ENCODE measurements around the gene DNTT. TPM values are rescaled to one million over a fixed set of nuclear protein-coding genes. Genes with fewer than 3 reads are reported as not detected.

The DNTT gene
- total and polyA plus RNA-seq, 9 of the 15 experiments (the other 6 are each of a cell fraction or from before 2014, with no cell fraction given): not detected

DNA sequence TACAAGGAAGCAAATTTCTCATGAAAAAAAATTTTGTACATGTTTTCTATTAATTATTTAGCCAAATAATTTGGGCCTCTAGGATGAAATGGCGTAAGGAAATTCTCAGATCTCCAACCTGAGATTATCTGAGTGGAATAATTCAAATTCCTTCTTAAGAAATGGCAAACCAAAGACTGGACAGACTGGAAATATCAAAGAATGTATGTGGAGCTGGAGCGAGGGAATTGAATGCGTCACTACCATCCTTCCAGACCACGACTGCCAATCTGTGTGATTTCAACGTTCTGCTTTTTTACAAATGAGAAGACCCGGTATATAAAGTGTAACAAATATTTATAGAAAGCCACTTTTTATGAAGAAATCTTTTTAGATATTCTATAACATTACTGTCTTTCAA lies 20.5 kb upstream of the DNTT start:
- Histone ChIP-seq H3K9me1 (ENCODE audit: control insufficient read depth, insufficient read depth, low read length) (no peaks in the 10 kb centered on the region), H4K20me1 (replicated peaks; ENCODE audit: control insufficient read depth, insufficient read depth, low read length) (no peaks in the 10 kb centered on the region), H3K9me3 (replicated peaks; ENCODE audit: control insufficient read depth, insufficient read depth, low read depth, low read length) (no peaks in the 10 kb centered on the region), H3K36me3 (ENCODE audit: control insufficient read depth, insufficient read depth, low read length) (no peaks in the 10 kb centered on the region), H3K27me3 (ENCODE audit: control insufficient read depth in 2 of 2, insufficient read depth in 2 of 2, low read length in 2 of 2) (no peaks in the 10 kb centered on the region; a peak in 1 of 5 replicates), H3K79me2 (ENCODE audit: control insufficient read depth, insufficient read depth, low read length) (no peaks in the 10 kb centered on the region), H3K27ac (ENCODE audit: extremely low read depth, low read depth, low read length) (no peak overlapping the region), H3K4me1 (replicated peaks in 1 of 2; ENCODE audit: control insufficient read depth in 2 of 2, insufficient read depth in 2 of 2, low read length in 2 of 2) (no peaks in the 10 kb centered on the region), H3K4me2 (ENCODE audit: insufficient read depth, low read length) (no peak overlapping the region), H3K4me3 (no peak overlapping the region), H3K9ac (ENCODE audit: insufficient read depth in 1 of 2, low read depth in 2 of 2, low read length in 2 of 2) (no peak overlapping the region), H2AFZ (ENCODE audit: low read depth, low read length) (no peak overlapping the region)
- FAIRE-seq (no peak), ATAC-seq (no peak), DNase-seq (ENCODE audit: extremely low read depth in 1 of 4, low spot score in 3 of 4) (no peak)
- in situ Hi-C loops (cut with MboI) (no loop called here), intact Hi-C loops (cut with micrococcal nuclease) (no loop called here)
- BruUV-seq (replicated peaks): no TSS peak
- POLR2A ChIA-PET: no interaction called here
- 0% methylated on average over 6 of the region's 6 CpGs for WGBS (ENCODE audit: insufficient coverage, low coverage, missing lambda C conversion rate)
- TF ChIP-seq ZNF551 (CRISPR knock-in tag; IDR thresholded peaks at IDR 0.05) (no peak), ZBTB26 (CRISPR knock-in tag; IDR thresholded peaks at IDR 0.05) (no peak), SREBF1 (IDR thresholded peaks at IDR 0.05; ENCODE audit: borderline replicate concordance, low read depth, low read length) (no peak), EZH2 (IDR thresholded peaks at IDR 0.05; ENCODE audit: borderline replicate concordance, low read depth, low read length) (no peak), ZNF384 (IDR thresholded peaks at IDR 0.05; ENCODE audit: low read depth, low read length) (no peak)
- CTCF ChIA-PET (ENCODE audit: low intra/inter-chr PET ratio): no interaction called here

GRCh38 chr10:96285331-96285752 lies 18.9 kb upstream of the DNTT start:
- FAIRE-seq (no peak), ATAC-seq (no peak), DNase-seq (ENCODE audit: extremely low read depth in 1 of 4, low spot score in 3 of 4) (no peak)
- Histone ChIP-seq H3K36me3 (ENCODE audit: control insufficient read depth, insufficient read depth, low read length) (no peaks in the 10 kb centered on the region), H3K4me3 (no peak overlapping the region), H3K4me1 (replicated peaks in 1 of 2; ENCODE audit: control insufficient read depth in 2 of 2, insufficient read depth in 2 of 2, low read length in 2 of 2) (no peaks in the 10 kb centered on the region), H3K27ac (ENCODE audit: extremely low read depth, low read depth, low read length) (no peak overlapping the region), H2AFZ (ENCODE audit: low read depth, low read length) (no peak overlapping the region), H3K27me3 (ENCODE audit: control insufficient read depth in 2 of 2, insufficient read depth in 2 of 2, low read length in 2 of 2) (no peaks in the 10 kb centered on the region; a peak in 1 of 5 replicates), H3K9ac (ENCODE audit: insufficient read depth in 1 of 2, low read depth in 2 of 2, low read length in 2 of 2) (no peak overlapping the region), H3K79me2 (ENCODE audit: control insufficient read depth, insufficient read depth, low read length) (no peaks in the 10 kb centered on the region), H3K9me1 (ENCODE audit: control insufficient read depth, insufficient read depth, low read length) (no peaks in the 10 kb centered on the region), H3K4me2 (ENCODE audit: insufficient read depth, low read length) (no peak overlapping the region), H4K20me1 (replicated peaks; ENCODE audit: control insufficient read depth, insufficient read depth, low read length) (no peaks in the 10 kb centered on the region), H3K9me3 (replicated peaks; ENCODE audit: control insufficient read depth, insufficient read depth, low read depth, low read length) (no peaks in the 10 kb centered on the region)
- intact Hi-C loops (cut with micrococcal nuclease) (no loop called here), in situ Hi-C loops (cut with MboI) (no loop called here)
- no TSS peak for BruUV-seq (replicated peaks)
- ChIA-PET POLR2A (interaction anchor here (0.6 to 0.7 kb wide), 2 partner anchors 81 to 1176 kb away, joined by 3 read pairs; no protein-coding TSS in a partner anchor), CTCF (ENCODE audit: low intra/inter-chr PET ratio) (no interaction called here)
- TF ChIP-seq, protein P1, sequence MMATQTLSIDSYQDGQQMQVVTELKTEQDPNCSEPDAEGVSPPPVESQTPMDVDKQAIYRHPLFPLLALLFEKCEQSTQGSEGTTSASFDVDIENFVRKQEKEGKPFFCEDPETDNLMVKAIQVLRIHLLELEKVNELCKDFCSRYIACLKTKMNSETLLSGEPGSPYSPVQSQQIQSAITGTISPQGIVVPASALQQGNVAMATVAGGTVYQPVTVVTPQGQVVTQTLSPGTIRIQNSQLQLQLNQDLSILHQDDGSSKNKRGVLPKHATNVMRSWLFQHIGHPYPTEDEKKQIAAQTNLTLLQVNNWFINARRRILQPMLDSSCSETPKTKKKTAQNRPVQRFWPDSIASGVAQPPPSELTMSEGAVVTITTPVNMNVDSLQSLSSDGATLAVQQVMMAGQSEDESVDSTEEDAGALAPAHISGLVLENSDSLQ (IDR thresholded peaks at IDR 0.05): 0 out of 2 replicates have a peak, but pooled peaks have one; percentile 11
- peak; percentile 87 for TF ChIP-seq RFX1 (IDR thresholded peaks at IDR 0.05)
- TF ChIP-seq RBM39 (optimal IDR thresholded peaks at IDR 0.05; ENCODE audit: low read depth, low read length): no peak
- WGBS (ENCODE audit: insufficient coverage, low coverage, missing lambda C conversion rate): 0% methylated on average over 8 of the region's 8 CpGs

Data from K562 (cell line).